T-helper 17 cell (primary cell): Measurements from ENCODE around the gene FUNDC1. TPM values are rescaled to one million over a fixed set of nuclear protein-coding genes. Genes with fewer than 3 reads are reported as not detected.

Source experiments
- total RNA-seq, 4 donors: library from RNA in 2 of 4; stranded (reverse) in 2 of 4; gene quantifications; one replicate each; pipeline ENCODE4 v1.2.3 and lab custom pipeline; 2022 to 2026

Gene FUNDC1
- total RNA-seq, 2 donors from 2014 or later, result 5.1 to 5.4 TPM

Other genes with a start within 250 kb of the FUNDC1 start
- gene EFHC2, start 199.2 kb downstream of the FUNDC1 start, total RNA-seq, result 1 to 10 TPM; 2.1 to 2.2 TPM